SK-N-MC (cell line): ENCODE data around the gene PINLYP.

Source experiments
- EZH2 ChIP-seq: fragments of 200-600 bp; sonication (generic); IDR thresholded peaks from one replicate; pipeline ENCODE4 v1.6.1; 2017; ENCODE audit warnings: antibody characterized with exemption
- POLR2AphosphoS5 ChIP-seq: IDR thresholded peaks from 2 replicates; pipeline ENCODE4 v1.6.1; 2012; ENCODE audit warnings: mild to moderate bottlenecking, low read depth, low read length, borderline replicate concordance

GRCh38 chr19:43628646-43629326, 53.2 kb downstream of the PINLYP start:
- TF ChIP-seq EZH2 (no peak), POLR2AphosphoS5 (no peak)
